IPS-NIHi7 (cell line): ENCODE results near the gene TCAP.
"Not testable (repeated sequence)": the region's sequence is repeated elsewhere in the genome, so short reads cannot be mapped to it uniquely, and the experiment has no call there.

Experiments used
- DNase-seq: peaks from one replicate; pipeline ENCODE4 v3.0.0; 2012; ENCODE audit warnings: mixed read lengths; ENCODE audit errors: extremely low spot score

The TCAP gene

GRCh38 chr17:39702901-39703893 is 38.0 kb downstream of the TCAP start:
- DNase-seq, result no peak

- DNase-seq, result no peak
Observed at GRCh38 chr17:39703913-39704312, 38.8 kb downstream of the TCAP start.

GRCh38 chr17:39704821-39705551 is 39.8 kb downstream of the TCAP start:
- peak; percentile 51 for DNase-seq

- DNase-seq, result no peak
Observed at GRCh38 chr17:39705786-39706348, 40.7 kb downstream of the TCAP start.

- DNase-seq, result no peak
Observed at GRCh38 chr17:39706383-39706782, 41.2 kb downstream of the TCAP start.

GRCh38 chr17:39706921-39707337 is 41.8 kb downstream of the TCAP start:
- no peak for DNase-seq

GRCh38 chr17:39709319-39709997 is 44.3 kb downstream of the TCAP start:
- DNase-seq, result no peak

GRCh38 chr17:39709998-39710964 is 45.1 kb downstream of the TCAP start:
- no peak for DNase-seq

- not testable (repeated sequence) for DNase-seq
Observed at GRCh38 chr17:39711071-39711470, 45.9 kb downstream of the TCAP start.

GRCh38 chr17:39711851-39712250 is 46.7 kb downstream of the TCAP start:
- DNase-seq, result no peak

GRCh38 chr17:39714234-39714633 is 49.1 kb downstream of the TCAP start:
- DNase-seq, result no peak

- DNase-seq, result no peak
Observed at GRCh38 chr17:39715375-39716072, 50.4 kb downstream of the TCAP start.
